Stimulated activated CD8-positive, alpha-beta memory T cell treated with anti-CD3 and anti-CD28 coated beads, Interleukin-7, amount 100 ng/mL, for 4 hours (primary cell): ENCODE data around the gene CORO2A.

Experiments used
- DNase-seq, 2 donors: peaks; one replicate each; pipeline ENCODE4 v3.0.0-alpha.2; 2020; ENCODE audit warnings: low read depth in 2 of 2

The CORO2A gene

GRCh38 chr9:98192503-98193335, at the start of gene CORO2A:
TSS of gene CORO2A (minus strand) at chr9:98192637. CDS start at chr9:98157660, 34,977 bp downstream.
- DNase-seq, result peak; percentile 31 to 72

- DNase-seq, result no peak
These were observed 49.2 kb upstream of the CORO2A start for GRCh38 chr9:98241357-98242300.

GRCh38 chr9:98240475-98240874, 48.0 kb upstream of the CORO2A start:
- no peak for DNase-seq

- DNase-seq, result no peak
These were observed 44.6 kb upstream of the CORO2A start for GRCh38 chr9:98236901-98237487.

- no peak for DNase-seq
These were observed 42.7 kb upstream of the CORO2A start for GRCh38 chr9:98235126-98235525.

- no peak for DNase-seq
These were observed 41.9 kb upstream of the CORO2A start for GRCh38 chr9:98234245-98234825.

- DNase-seq, result no peak
These were observed 40.5 kb upstream of the CORO2A start for GRCh38 chr9:98232926-98233325.

- no peak for DNase-seq
These were observed 39.5 kb upstream of the CORO2A start for GRCh38 chr9:98231770-98232478.

- no peak for DNase-seq
These were observed 38.4 kb upstream of the CORO2A start for GRCh38 chr9:98230789-98231188.

GRCh38 chr9:98230304-98230703, 37.9 kb upstream of the CORO2A start:
- DNase-seq, result no peak

- no peak for DNase-seq
These were observed 37.2 kb upstream of the CORO2A start for GRCh38 chr9:98229620-98230019.

GRCh38 chr9:98229090-98229395, 36.6 kb upstream of the CORO2A start:
- DNase-seq, result no peak

- no peak for DNase-seq
These were observed 36.1 kb upstream of the CORO2A start for GRCh38 chr9:98228392-98229089.

- no peak for DNase-seq
These were observed 35.4 kb upstream of the CORO2A start for GRCh38 chr9:98227883-98228282.

GRCh38 chr9:98226957-98227356, 34.5 kb upstream of the CORO2A start:
- DNase-seq, result no peak

- no peak for DNase-seq
These were observed 34.1 kb upstream of the CORO2A start for GRCh38 chr9:98226516-98226915.

- DNase-seq, result no peak
These were observed 32.6 kb upstream of the CORO2A start for GRCh38 chr9:98225015-98225442.

GRCh38 chr9:98222885-98223691, 30.7 kb upstream of the CORO2A start:
- no peak for DNase-seq

GRCh38 chr9:98220911-98221310, 28.5 kb upstream of the CORO2A start:
- no peak for DNase-seq
